ENCODE measurements around the gene OVCH2. TPM values are rescaled to one million over a fixed set of nuclear protein-coding genes. Genes with fewer than 3 reads are reported as not detected.

OVCH2 gene
- total and polyA plus RNA-seq, 2 experiments from 2014 or later, result 0.34 TPM; not detected in 1

- TF ChIP-seq EZH2 (IDR thresholded peaks at IDR 0.05; ENCODE audit: insufficient read depth, poor library complexity, severe bottlenecking) (no peak), EZH2phosphoT487 (IDR thresholded peaks at IDR 0.05; ENCODE audit: insufficient read depth, low read depth) (no peak)
- H3F3A ChIP-seq (ENCODE audit: insufficient read depth), result peaks cover 32% of the 10 kb centered on the region
- no peaks in the 10 kb centered on the region for H3K9me2 ChIP-seq (ENCODE audit: insufficient read depth)
- 68 to 69% methylated on average over 5 of the region's 5 CpGs for WGBS, 2 experiments (ENCODE audit: low coverage in 1 of 2, low lambda C conversion rate in 2 of 2, missing lambda C conversion rate in 2 of 2)
- H3K4me3 ChIP-seq, result no peak overlapping the region
- H3K36me3 ChIP-seq (ENCODE audit: low read depth), result no peaks in the 10 kb centered on the region
- 0 out of 2 replicates have a peak overlapping the region, but pooled peaks have one; percentile 7 for H3K27ac ChIP-seq
- H3K4me1 ChIP-seq (ENCODE audit: insufficient read depth), result peaks cover 17% of the 10 kb centered on the region
- no peaks in the 10 kb centered on the region for H3K9me3 ChIP-seq (ENCODE audit: low read depth)
- no peaks in the 10 kb centered on the region for H3K79me2 ChIP-seq (ENCODE audit: insufficient read depth)
- peak overlapping the region; percentile 29 for H2AFZ ChIP-seq
- peak overlapping the region; percentile 27 for H3K4me2 ChIP-seq (ENCODE audit: unreplicated experiment)
- H4K20me1 ChIP-seq (ENCODE audit: insufficient read depth), result no peaks in the 10 kb centered on the region
- no peak overlapping the region for H3K9ac ChIP-seq
- H3K27me3 ChIP-seq (replicated peaks; ENCODE audit: insufficient read depth), result no peaks in the 10 kb centered on the region; the same call in 1 of the 2 replicates
- DNase-seq, result peak; percentile 70
- in situ Hi-C loops (cut with MboI), result no loop called here
These were observed 29.2 kb downstream of the OVCH2 start for GRCh38 chr11:7677071-7677470.

DNA sequence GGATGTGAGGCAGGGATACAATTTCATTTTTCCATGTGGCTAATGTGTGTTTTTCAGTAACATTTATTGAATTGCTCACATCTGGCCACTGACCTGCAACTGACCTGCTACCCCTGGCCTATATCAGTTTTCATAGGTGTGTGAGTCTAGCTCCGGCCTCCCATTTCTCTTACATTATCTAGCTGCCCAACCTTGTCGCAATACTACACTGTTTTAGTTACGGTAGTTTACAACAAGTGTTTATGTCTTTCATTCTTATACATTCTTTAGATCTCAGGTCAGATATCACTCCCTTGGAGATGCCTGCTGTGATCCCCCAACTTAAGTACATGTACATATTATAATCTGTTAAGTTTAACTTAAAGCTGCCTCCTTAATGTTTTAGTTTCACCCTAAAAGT, 30.6 kb downstream of the OVCH2 start:
- DNase-seq, result no peak
- Histone ChIP-seq H3K27me3 (replicated peaks; ENCODE audit: insufficient read depth) (no peaks in the 10 kb centered on the region), H3F3A (ENCODE audit: insufficient read depth) (peaks cover 32% of the 10 kb centered on the region), H2AFZ (no peak overlapping the region), H3K9ac (no peak overlapping the region), H3K36me3 (ENCODE audit: low read depth) (no peaks in the 10 kb centered on the region), H3K4me2 (ENCODE audit: unreplicated experiment) (no peak overlapping the region), H3K4me1 (ENCODE audit: insufficient read depth) (peaks cover 17% of the 10 kb centered on the region), H3K9me3 (ENCODE audit: low read depth) (no peaks in the 10 kb centered on the region), H3K9me2 (ENCODE audit: insufficient read depth) (no peaks in the 10 kb centered on the region), H3K27ac (no peak overlapping the region), H4K20me1 (ENCODE audit: insufficient read depth) (no peaks in the 10 kb centered on the region), H3K4me3 (no peak overlapping the region), H3K79me2 (ENCODE audit: insufficient read depth) (no peaks in the 10 kb centered on the region)
- TF ChIP-seq EZH2 (IDR thresholded peaks at IDR 0.05; ENCODE audit: insufficient read depth, poor library complexity, severe bottlenecking) (no peak), EZH2phosphoT487 (IDR thresholded peaks at IDR 0.05; ENCODE audit: insufficient read depth, low read depth) (no peak)
- in situ Hi-C loops (cut with MboI), result no loop called here
- 79 to 80% methylated on average over 3 of the region's 3 CpGs for WGBS, 2 experiments (ENCODE audit: low coverage in 1 of 2, low lambda C conversion rate in 2 of 2, missing lambda C conversion rate in 2 of 2)

- Histone ChIP-seq H3K4me1 (ENCODE audit: insufficient read depth) (peaks cover 17% of the 10 kb centered on the region), H3K4me3 (peak overlapping the region; percentile 67), H3K9me2 (ENCODE audit: insufficient read depth) (no peaks in the 10 kb centered on the region), H3K79me2 (ENCODE audit: insufficient read depth) (no peaks in the 10 kb centered on the region), H3K27ac (no peak overlapping the region), H3F3A (ENCODE audit: insufficient read depth) (peaks cover 32% of the 10 kb centered on the region), H3K27me3 (replicated peaks; ENCODE audit: insufficient read depth) (no peaks in the 10 kb centered on the region), H2AFZ (peak overlapping the region; percentile 77), H3K36me3 (ENCODE audit: low read depth) (no peaks in the 10 kb centered on the region), H3K4me2 (ENCODE audit: unreplicated experiment) (peak overlapping the region; percentile 51), H3K9ac (peak overlapping the region; percentile 68), H3K9me3 (ENCODE audit: low read depth) (no peaks in the 10 kb centered on the region), H4K20me1 (ENCODE audit: insufficient read depth) (no peaks in the 10 kb centered on the region)
- peak; percentile 48 for DNase-seq
- in situ Hi-C loops (cut with MboI), result no loop called here
- TF ChIP-seq EZH2 (IDR thresholded peaks at IDR 0.05; ENCODE audit: insufficient read depth, poor library complexity, severe bottlenecking) (no peak), EZH2phosphoT487 (IDR thresholded peaks at IDR 0.05; ENCODE audit: insufficient read depth, low read depth) (no peak)
- WGBS, 2 experiments (ENCODE audit: low coverage in 1 of 2, low lambda C conversion rate in 2 of 2, missing lambda C conversion rate in 2 of 2), result 10 to 11% methylated on average over 70 to 72 of the region's 72 CpGs
These were observed 32.4 kb downstream of the OVCH2 start for GRCh38 chr11:7673724-7674434.

GRCh38 chr11:7672960-7673723, 33.1 kb downstream of the OVCH2 start, which contains the start of gene CYB5R2:
TSS of gene CYB5R2 (minus strand) at chr11:7673500. CDS start at chr11:7672825, 675 bp downstream.
- Histone ChIP-seq H4K20me1 (ENCODE audit: insufficient read depth) (no peaks in the 10 kb centered on the region), H3K9ac (peak within 1 kb of the TSS; percentile 68), H3K79me2 (ENCODE audit: insufficient read depth) (no peaks in the 10 kb centered on the region), H3K4me3 (peak within 1 kb of the TSS; percentile 67), H3K36me3 (ENCODE audit: low read depth) (no peaks in the 10 kb centered on the region), H3K9me2 (ENCODE audit: insufficient read depth) (no peaks in the 10 kb centered on the region), H3K27me3 (replicated peaks; ENCODE audit: insufficient read depth) (no peaks in the 10 kb centered on the region), H2AFZ (peak within 1 kb of the TSS; percentile 77), H3K4me1 (ENCODE audit: insufficient read depth) (peaks cover 17% of the 10 kb centered on the region), H3K27ac (no peak within 1 kb of the TSS), H3K9me3 (ENCODE audit: low read depth) (no peaks in the 10 kb centered on the region), H3F3A (ENCODE audit: insufficient read depth) (peaks cover 32% of the 10 kb centered on the region), H3K4me2 (ENCODE audit: unreplicated experiment) (peak within 1 kb of the TSS; percentile 51)
- 13 to 18% methylated on average over 25 to 40 of the region's 40 CpGs for WGBS, 2 experiments (ENCODE audit: low coverage in 1 of 2, low lambda C conversion rate in 2 of 2, missing lambda C conversion rate in 2 of 2)
- TF ChIP-seq EZH2phosphoT487 (IDR thresholded peaks at IDR 0.05; ENCODE audit: insufficient read depth, low read depth) (no peak), EZH2 (IDR thresholded peaks at IDR 0.05; ENCODE audit: insufficient read depth, poor library complexity, severe bottlenecking) (no peak)
- in situ Hi-C loops (cut with MboI), result no loop called here
- peak; percentile 78 for DNase-seq

Measured in GM23248 (cell line).